Esophagus muscularis mucosa (tissue), 4 donors: ENCODE results near the gene LRTM2. TPM values are rescaled to one million over a fixed set of nuclear protein-coding genes. Genes with fewer than 3 reads are reported as not detected.

ENCODE experiments used
- DNase-seq: peaks from one replicate; pipeline ENCODE4 v3.0.0-alpha.2; 2017; ENCODE audit errors: extremely low spot score
- H3K27ac ChIP-seq, 4 donors: fragments of 200-600 bp; sonication (generic); replicated peaks in 1 of 4; 1 replicate in 3 of 4; 2 replicates in 1 of 4; pipeline ENCODE4 v1.5.1; 2016 to 2019; ENCODE audit warnings: mild to moderate bottlenecking in 1 of 4
- H3K27me3 ChIP-seq, 4 donors: fragments of 200-600 bp; sonication (generic); one replicate each; pipeline versions ENCODE4 v1.5.1 to v1.6.0; 2016 to 2019
- H3K36me3 ChIP-seq, 4 donors: fragments of 200-600 bp; sonication (generic); one replicate each; pipeline ENCODE4 v1.5.1; 2016 to 2019
- H3K4me1 ChIP-seq, 4 donors: fragments of 200-600 bp; sonication (generic); one replicate each; pipeline ENCODE4 v1.5.1; 2016 to 2019
- H3K4me3 ChIP-seq, 4 donors: fragments of 200-600 bp; sonication (generic); 1 replicate in 2 of 4; 2 replicates in 2 of 4; pipeline ENCODE4 v1.5.1; 2016 to 2019; ENCODE audit warnings: mild to moderate bottlenecking in 4 of 4, moderate library complexity in 1 of 4
- H3K9me3 ChIP-seq, 4 donors: fragments of 200-600 bp; sonication (generic); 1 replicate in 3 of 4; 2 replicates in 1 of 4; pipeline ENCODE4 v1.5.1; 2016 to 2019
- CTCF ChIP-seq, 3 experiments: fragments of 200-600 bp in 2 of 3; fragments of 450-650 bp in 1 of 3; sonication (generic) in 2 of 3; IDR thresholded peaks; one replicate each; pipeline ENCODE4 v1.5.1; 2017 to 2019; ENCODE audit warnings: antibody characterized with exemption in 3 of 3, mild to moderate bottlenecking in 2 of 3, moderate library complexity in 1 of 3
- EP300 ChIP-seq: sonication (generic); formaldehyde crosslinking; IDR thresholded peaks from one replicate; pipeline ENCODE4 v1.6.1; 2017; ENCODE audit warnings: antibody characterized with exemption
- POLR2A ChIP-seq: fragments of 450-650 bp; IDR thresholded peaks from one replicate; pipeline ENCODE4 v1.6.1; 2017; ENCODE audit warnings: antibody characterized with exemption, moderate library complexity, mild to moderate bottlenecking, low read depth
- POLR2AphosphoS5 ChIP-seq, 2 donors: sonication (generic); formaldehyde crosslinking; IDR thresholded peaks; one replicate each; pipeline ENCODE4 v1.6.1; 2017; ENCODE audit warnings: antibody characterized with exemption in 2 of 2
- WGBS: methylation state at CpG from one replicate; pipeline ENCODE4 v1.1.5; 2018; 5-methylcytosine and 5-hydroxymethylcytosine counted together
- intact Hi-C: fragments of 100-400 bp; cut with DNase I; formaldehyde crosslinking; loops from one replicate; pipeline ENCODE4 v1.15.1; 2023
- total RNA-seq, 4 donors: library from RNA; depleted of rRNA; stranded (reverse); fragments of >200 nt; gene quantifications; one replicate each; pipeline versions ENCODE4 v1.1.0 to v1.2.1, GENCODE V29; 2016

The LRTM2 gene
- total RNA-seq, 4 donors from 2014 or later: 0.17 TPM; not detected in 3

- H3K27ac ChIP-seq: no peak overlapping the region
- 84% methylated on average over 10 of the region's 14 CpGs for WGBS
- DNase-seq: no peak
- H3K4me3 ChIP-seq: no peak overlapping the region
- intact Hi-C loops: no loop called here
- H3K9me3 ChIP-seq: no peaks in the 10 kb centered on the region
- no peak for TF ChIP-seq EP300
- TF ChIP-seq POLR2AphosphoS5 (IDR thresholded peaks at IDR 0.05): no peak
- TF ChIP-seq POLR2A: no peak
- no peak for TF ChIP-seq CTCF (IDR thresholded peaks at IDR 0.05)
- peaks cover 0 to 98% (median 21%) of the 10 kb centered on the region in 4 donors for H3K27me3 ChIP-seq
- H3K36me3 ChIP-seq: no peaks in the 10 kb centered on the region
- peaks cover 0 to 9% (median 2%) of the 10 kb centered on the region in 4 donors for H3K4me1 ChIP-seq
Observed at GRCh38 chr12:1825382-1826102, 5.2 kb downstream of the LRTM2 start.

- DNase-seq: no peak
- 77% methylated on average over 7 of the region's 15 CpGs for WGBS
- H3K4me3 ChIP-seq: no peak overlapping the region
- peaks cover 0 to 98% (median 15%) of the 10 kb centered on the region in 4 donors for H3K27me3 ChIP-seq
- intact Hi-C loops: no loop called here
- TF ChIP-seq POLR2AphosphoS5 (IDR thresholded peaks at IDR 0.05): no peak
- no peaks in the 10 kb centered on the region for H3K9me3 ChIP-seq
- no peak overlapping the region for H3K27ac ChIP-seq
- peaks cover 0 to 8% (median 3%) of the 10 kb centered on the region in 4 donors for H3K4me1 ChIP-seq
- no peaks in the 10 kb centered on the region for H3K36me3 ChIP-seq
Observed at GRCh38 chr12:1826401-1826800, 6.0 kb downstream of the LRTM2 start.

- 79% methylated on average over 9 of the region's 25 CpGs for WGBS
- H3K4me1 ChIP-seq: peaks cover 0 to 9% (median 1%) of the 10 kb centered on the region in 4 donors
- H3K27ac ChIP-seq: no peak overlapping the region
- intact Hi-C loops: no loop called here
- H3K36me3 ChIP-seq: no peaks in the 10 kb centered on the region
- H3K27me3 ChIP-seq: peaks cover 0 to 98% (median 12%) of the 10 kb centered on the region in 4 donors
- no peak overlapping the region for H3K4me3 ChIP-seq
- no peaks in the 10 kb centered on the region for H3K9me3 ChIP-seq
- DNase-seq: no peak
- TF ChIP-seq POLR2AphosphoS5 (IDR thresholded peaks at IDR 0.05) (no peak), POLR2A (no peak), EP300 (no peak), CTCF (IDR thresholded peaks at IDR 0.05) (no peak)
Observed at GRCh38 chr12:1826867-1827705, 6.7 kb downstream of the LRTM2 start.

GRCh38 chr12:1827826-1828805 lies 7.8 kb downstream of the LRTM2 start:
- H3K9me3 ChIP-seq: no peaks in the 10 kb centered on the region
- H3K4me3 ChIP-seq: no peak overlapping the region
- no peaks in the 10 kb centered on the region for H3K36me3 ChIP-seq
- H3K4me1 ChIP-seq: peaks cover 0 to 9% (median 0%) of the 10 kb centered on the region in 4 donors
- intact Hi-C loops: no loop called here
- peaks cover 0 to 98% (median 5%) of the 10 kb centered on the region in 4 donors for H3K27me3 ChIP-seq
- WGBS: 85% methylated on average over 18 of the region's 38 CpGs
- TF ChIP-seq POLR2AphosphoS5 (IDR thresholded peaks at IDR 0.05) (no peak), EP300 (no peak), POLR2A (no peak), CTCF (IDR thresholded peaks at IDR 0.05) (no peak)
- no peak overlapping the region for H3K27ac ChIP-seq
- no peak for DNase-seq
